ENCODE data around the gene TNNT3. TPM values are rescaled to one million over a fixed set of nuclear protein-coding genes. Genes with fewer than 3 reads are reported as not detected.
A peak's percentile ranks its signal among the peaks of the same experiment; 100 is the strongest.

Gene TNNT3
- total RNA-seq, 1 experiment from 2014 or later, result not detected

GRCh38 chr11:1942558-1943260 lies 23.2 kb downstream of the TNNT3 start:
- POLR2A ChIA-PET, result no interaction called here
- no peak for DNase-seq (ENCODE audit: unreplicated experiment)
- Mint-ChIP-seq H3K27me3 (ENCODE audit: insufficient read depth, unreplicated experiment) (no peaks in the 10 kb centered on the region), H3K36me3 (ENCODE audit: insufficient read depth, unreplicated experiment) (peaks cover 6% of the 10 kb centered on the region), H3K4me3 (ENCODE audit: unreplicated experiment) (no peak overlapping the region), H3K9me3 (ENCODE audit: unreplicated experiment) (no peaks in the 10 kb centered on the region), H3K4me1 (ENCODE audit: insufficient read depth, unreplicated experiment) (peaks cover 10% of the 10 kb centered on the region), H3K27ac (ENCODE audit: low read depth, unreplicated experiment) (no peak overlapping the region)
- no TSS peak for BruUV-seq (replicated peaks)
- TF ChIP-seq CTCF (IDR thresholded peaks at IDR 0.05; ENCODE audit: unreplicated experiment), result no peak
- CTCF ChIA-PET, result interaction anchor here (0.6 kb wide), 1 partner anchor 45 kb away, joined by 4 read pairs; no protein-coding TSS in a partner anchor
- intact Hi-C loops (cut with micrococcal nuclease), result no loop called here

GRCh38 chr11:1943576-1943975 lies 24.1 kb downstream of the TNNT3 start:
- peaks cover 6% of the 10 kb centered on the region for H3K36me3 Mint-ChIP-seq (ENCODE audit: insufficient read depth, unreplicated experiment)
- H3K27me3 Mint-ChIP-seq (ENCODE audit: insufficient read depth, unreplicated experiment), result no peaks in the 10 kb centered on the region
- H3K4me1 Mint-ChIP-seq (ENCODE audit: insufficient read depth, unreplicated experiment), result peaks cover 10% of the 10 kb centered on the region
- TF ChIP-seq CTCF (IDR thresholded peaks at IDR 0.05; ENCODE audit: unreplicated experiment), result no peak
- no peak overlapping the region for H3K27ac Mint-ChIP-seq (ENCODE audit: low read depth, unreplicated experiment)
- ChIA-PET CTCF (interaction anchor here (0.6 kb wide), 2 partner anchors 7 to 46 kb away, joined by 3 to 4 read pairs; no protein-coding TSS in a partner anchor), POLR2A (interaction anchor here (0.6 kb wide), 1 partner anchor 37 kb away, joined by 3 read pairs; no protein-coding TSS in a partner anchor)
- intact Hi-C loops (cut with micrococcal nuclease), result no loop called here
- BruUV-seq (replicated peaks), result no TSS peak
- H3K4me3 Mint-ChIP-seq (ENCODE audit: unreplicated experiment), result no peak overlapping the region
- DNase-seq (ENCODE audit: unreplicated experiment), result no peak
- H3K9me3 Mint-ChIP-seq (ENCODE audit: unreplicated experiment), result no peaks in the 10 kb centered on the region

- Mint-ChIP-seq H3K36me3 (ENCODE audit: insufficient read depth, unreplicated experiment) (peaks cover 6% of the 10 kb centered on the region), H3K9me3 (ENCODE audit: unreplicated experiment) (no peaks in the 10 kb centered on the region), H3K27me3 (ENCODE audit: insufficient read depth, unreplicated experiment) (no peaks in the 10 kb centered on the region), H3K4me3 (ENCODE audit: unreplicated experiment) (no peak overlapping the region), H3K4me1 (ENCODE audit: insufficient read depth, unreplicated experiment) (peaks cover 10% of the 10 kb centered on the region), H3K27ac (ENCODE audit: low read depth, unreplicated experiment) (no peak overlapping the region)
- TF ChIP-seq CTCF (IDR thresholded peaks at IDR 0.05; ENCODE audit: unreplicated experiment), result no peak
- ChIA-PET CTCF (interaction anchor here (0.6 kb wide), 1 partner anchor 8 kb away, joined by 3 read pairs; no protein-coding TSS in a partner anchor), POLR2A (interaction anchor here (0.6 kb wide), 1 partner anchor 37 kb away, joined by 3 read pairs; no protein-coding TSS in a partner anchor)
- intact Hi-C loops (cut with micrococcal nuclease), result no loop called here
- peak; percentile 78 for DNase-seq (ENCODE audit: unreplicated experiment)
- no TSS peak for BruUV-seq (replicated peaks)
Observed at GRCh38 chr11:1943977-1944376, 24.5 kb downstream of the TNNT3 start.

GRCh38 chr11:1946812-1947484 lies 27.4 kb downstream of the TNNT3 start, which contains the start of gene MRPL23:
Gene MRPL23 (plus strand): TSS chr11:1947332. CDS start chr11:1947363, 31 bp downstream.
- H3K9me3 Mint-ChIP-seq (ENCODE audit: unreplicated experiment), result no peaks in the 10 kb centered on the region
- CTCF ChIA-PET, result interaction anchor here (0.8 to 2.1 kb wide), 6 partner anchors 49 to 294 kb away, joined by 3 to 12 read pairs (median 6); no protein-coding TSS in a partner anchor
- no peak within 1 kb of the TSS for H3K4me3 Mint-ChIP-seq (ENCODE audit: unreplicated experiment)
- intact Hi-C loops (cut with micrococcal nuclease), result no loop called here
- H3K27ac Mint-ChIP-seq (ENCODE audit: low read depth, unreplicated experiment), result no peak within 1 kb of the TSS
- DNase-seq (ENCODE audit: unreplicated experiment), result no peak
- TF ChIP-seq CTCF (IDR thresholded peaks at IDR 0.05; ENCODE audit: unreplicated experiment), result no peak
- H3K27me3 Mint-ChIP-seq (ENCODE audit: insufficient read depth, unreplicated experiment), result no peaks in the 10 kb centered on the region
- POLR2A ChIA-PET, result interaction anchor here (1.0 to 2.4 kb wide), 4 partner anchors 53 to 253 kb away, joined by 3 to 12 read pairs (median 6); partner anchors contain the start of gene SYT8
- H3K4me1 Mint-ChIP-seq (ENCODE audit: insufficient read depth, unreplicated experiment), result peaks cover 10% of the 10 kb centered on the region
- peaks cover 6% of the 10 kb centered on the region for H3K36me3 Mint-ChIP-seq (ENCODE audit: insufficient read depth, unreplicated experiment)
- BruUV-seq (replicated peaks), result no TSS peak

All from MCF 10A (cell line).